Activated T-cell treated with anti-CD3 and anti-CD28 coated beads, Interleukin-2, amount 50 U/mL, for 48 hours (primary cell): ENCODE results near the gene FBXL15.

Experiments used
- DNase-seq, 2 experiments: peaks; one replicate each; pipeline ENCODE4 v3.0.0-alpha.2; 2020

Gene FBXL15

DNA sequence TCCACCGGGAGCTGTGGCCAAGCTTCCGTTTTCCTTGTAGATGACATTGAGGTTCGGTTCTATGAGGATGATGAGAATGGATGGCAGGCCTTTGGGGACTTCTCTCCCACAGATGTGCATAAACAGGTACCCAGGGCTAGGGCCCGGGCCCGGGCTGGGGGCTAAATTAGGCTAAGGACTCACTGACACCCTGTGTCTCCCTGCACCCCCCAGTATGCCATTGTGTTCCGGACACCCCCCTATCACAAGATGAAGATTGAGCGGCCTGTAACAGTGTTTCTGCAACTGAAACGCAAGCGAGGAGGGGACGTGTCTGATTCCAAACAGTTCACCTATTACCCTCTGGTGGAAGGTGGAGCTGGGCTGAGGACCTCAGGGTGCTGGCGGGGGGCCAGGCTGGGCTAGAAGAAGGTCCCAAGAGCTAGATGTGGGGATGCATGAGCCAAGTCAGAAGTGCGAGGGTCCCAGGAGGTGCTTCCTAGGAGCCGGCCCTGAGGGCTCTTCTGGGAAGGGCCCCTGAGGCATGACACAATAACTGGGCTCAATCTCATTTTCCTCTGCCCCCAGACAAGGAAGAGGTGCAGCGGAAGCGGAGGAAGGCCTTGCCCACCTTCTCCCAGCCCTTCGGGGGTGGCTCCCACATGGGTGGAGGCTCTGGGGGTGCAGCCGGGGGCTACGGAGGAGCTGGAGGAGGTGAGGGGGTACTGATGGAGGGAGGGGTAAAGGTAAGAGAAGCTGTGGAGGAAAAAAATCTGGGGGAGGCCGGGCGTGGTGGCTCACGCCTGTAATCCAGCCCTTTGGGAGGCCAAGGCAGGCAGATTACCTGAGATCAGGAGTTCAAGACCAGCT, 22.2 kb upstream of the FBXL15 start:
- no peak for DNase-seq

- peak; percentile 93 for DNase-seq
Observed at GRCh38 chr10:102399217-102400021, 21.2 kb upstream of the FBXL15 start.

DNA sequence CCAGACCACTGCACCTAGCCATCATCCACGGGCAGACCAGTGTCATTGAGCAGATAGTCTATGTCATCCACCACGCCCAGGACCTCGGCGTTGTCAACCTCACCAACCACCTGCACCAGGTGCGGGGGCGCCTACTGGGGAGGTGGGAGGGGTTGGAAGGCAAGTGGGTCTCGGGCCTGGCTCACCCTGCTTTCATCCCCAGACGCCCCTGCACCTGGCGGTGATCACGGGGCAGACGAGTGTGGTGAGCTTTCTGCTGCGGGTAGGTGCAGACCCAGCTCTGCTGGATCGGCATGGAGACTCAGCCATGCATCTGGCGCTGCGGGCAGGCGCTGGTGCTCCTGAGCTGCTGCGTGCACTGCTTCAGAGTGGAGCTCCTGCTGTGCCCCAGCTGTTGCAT, 20.6 kb upstream of the FBXL15 start:
- DNase-seq = peak in 1 of 2 experiments; percentile 20

GRCh38 chr10:102400598-102401341, 19.9 kb upstream of the FBXL15 start:
- no peak for DNase-seq

DNA sequence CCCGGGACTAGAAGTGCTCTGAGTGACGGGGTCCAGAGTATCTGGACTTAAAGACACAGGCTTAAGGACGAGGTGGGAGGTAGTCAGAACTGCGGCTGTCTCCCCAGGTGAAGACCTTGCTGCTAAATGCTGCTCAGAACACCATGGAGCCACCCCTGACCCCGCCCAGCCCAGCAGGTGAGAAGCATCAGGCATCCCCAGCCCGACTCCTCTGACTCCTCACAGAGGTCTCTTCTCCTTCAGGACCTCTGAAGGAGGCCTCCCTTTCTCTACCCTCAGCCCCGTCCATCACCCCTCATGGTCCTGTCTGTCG, 19.3 kb upstream of the FBXL15 start:
- no peak for DNase-seq

DNA sequence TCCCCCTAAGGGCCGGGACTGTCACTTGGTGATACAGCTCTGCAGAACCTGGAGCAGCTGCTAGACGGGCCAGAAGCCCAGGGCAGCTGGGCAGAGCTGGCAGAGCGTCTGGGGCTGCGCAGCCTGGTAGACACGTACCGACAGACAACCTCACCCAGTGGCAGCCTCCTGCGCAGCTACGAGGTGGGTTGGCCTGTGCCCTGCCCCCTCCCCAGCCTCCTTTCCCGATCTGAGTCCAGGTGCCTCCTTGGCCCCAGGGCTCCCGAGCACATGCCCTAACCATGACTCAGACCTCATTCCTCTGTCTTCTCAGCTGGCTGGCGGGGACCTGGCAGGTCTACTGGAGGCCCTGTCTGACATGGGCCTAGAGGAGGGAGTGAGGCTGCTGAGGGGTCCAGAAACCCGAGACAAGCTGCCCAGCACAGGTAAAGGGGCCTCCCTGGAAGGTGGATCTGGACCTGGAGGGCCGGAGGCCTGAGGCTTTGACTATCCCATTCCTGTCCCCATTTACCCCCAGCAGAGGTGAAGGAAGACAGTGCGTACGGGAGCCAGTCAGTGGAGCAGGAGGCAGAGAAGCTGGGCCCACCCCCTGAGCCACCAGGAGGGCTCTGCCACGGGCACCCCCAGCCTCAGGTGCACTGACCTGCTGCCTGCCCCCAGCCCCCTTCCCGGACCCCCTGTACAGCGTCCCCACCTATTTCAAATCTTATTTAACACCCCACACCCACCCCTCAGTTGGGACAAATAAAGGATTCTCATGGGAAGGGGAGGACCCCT, 18.7 kb upstream of the FBXL15 start:
- DNase-seq = no peak

- DNase-seq = no peak
Observed at GRCh38 chr10:102402512-102402896, 18.1 kb upstream of the FBXL15 start.

DNA sequence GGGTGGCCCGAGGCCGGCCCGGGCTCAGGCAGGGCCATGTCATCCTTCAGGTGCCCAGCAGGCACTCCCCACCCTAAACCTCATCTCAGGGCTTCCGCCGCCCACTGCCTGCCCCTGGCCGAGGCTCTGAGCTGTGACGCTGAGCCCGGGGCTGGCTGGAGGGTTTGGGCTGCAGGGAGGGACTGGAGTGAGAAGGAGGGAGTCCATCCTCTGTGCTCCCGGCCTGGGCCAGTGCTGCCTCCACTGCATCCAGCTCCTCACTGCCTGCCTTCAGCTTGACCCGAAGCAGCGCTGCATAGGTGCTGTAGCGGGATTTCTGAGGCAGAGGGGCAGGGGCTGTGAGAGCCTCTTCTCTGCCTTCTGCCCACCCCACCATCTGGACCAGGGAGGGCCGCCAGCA, 17.5 kb upstream of the FBXL15 start:
- DNase-seq = no peak

DNA sequence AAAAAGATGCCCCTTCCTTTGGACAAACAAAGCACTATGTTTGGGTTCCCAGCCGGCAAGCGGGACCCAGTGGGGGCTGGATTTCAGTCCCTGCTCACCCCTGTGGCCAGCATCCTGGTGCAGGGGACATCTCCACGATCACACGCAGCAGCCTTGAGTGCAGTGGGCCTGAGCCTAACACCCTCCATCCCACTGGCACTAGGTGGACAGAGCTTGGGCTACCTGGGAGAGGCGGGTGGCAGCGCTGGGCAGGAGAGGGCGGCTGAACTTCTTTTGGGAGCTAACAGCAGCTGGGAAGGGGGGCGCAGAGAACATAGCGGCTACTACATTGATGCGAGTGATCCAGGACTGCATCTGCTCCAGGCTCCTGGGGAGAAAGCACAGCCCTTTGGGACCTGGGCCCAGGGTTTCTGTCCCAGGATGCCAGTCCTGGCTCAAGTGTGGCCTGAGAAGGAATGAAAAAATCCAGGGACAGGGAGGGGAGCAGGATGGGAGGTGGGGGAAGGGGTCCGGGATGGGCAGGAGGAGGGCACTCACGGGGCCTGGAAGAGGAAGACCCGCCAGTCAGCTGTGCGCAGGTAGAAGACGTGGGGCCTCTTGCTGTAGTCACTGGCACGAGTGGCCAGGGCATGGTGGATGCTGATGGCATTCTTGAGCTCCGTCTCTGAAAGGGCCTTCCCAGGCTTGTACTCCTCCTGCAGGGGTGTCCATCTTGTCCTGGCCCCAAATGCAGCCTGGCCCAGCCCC, 16.1 kb upstream of the FBXL15 start:
- no peak for DNase-seq

- DNase-seq = no peak
Observed at GRCh38 chr10:102405108-102405571, 15.5 kb upstream of the FBXL15 start.

GRCh38 chr10:102405632-102406031, 15.0 kb upstream of the FBXL15 start:
- no peak for DNase-seq

GRCh38 chr10:102406815-102407214, 13.8 kb upstream of the FBXL15 start:
- DNase-seq = no peak

DNA sequence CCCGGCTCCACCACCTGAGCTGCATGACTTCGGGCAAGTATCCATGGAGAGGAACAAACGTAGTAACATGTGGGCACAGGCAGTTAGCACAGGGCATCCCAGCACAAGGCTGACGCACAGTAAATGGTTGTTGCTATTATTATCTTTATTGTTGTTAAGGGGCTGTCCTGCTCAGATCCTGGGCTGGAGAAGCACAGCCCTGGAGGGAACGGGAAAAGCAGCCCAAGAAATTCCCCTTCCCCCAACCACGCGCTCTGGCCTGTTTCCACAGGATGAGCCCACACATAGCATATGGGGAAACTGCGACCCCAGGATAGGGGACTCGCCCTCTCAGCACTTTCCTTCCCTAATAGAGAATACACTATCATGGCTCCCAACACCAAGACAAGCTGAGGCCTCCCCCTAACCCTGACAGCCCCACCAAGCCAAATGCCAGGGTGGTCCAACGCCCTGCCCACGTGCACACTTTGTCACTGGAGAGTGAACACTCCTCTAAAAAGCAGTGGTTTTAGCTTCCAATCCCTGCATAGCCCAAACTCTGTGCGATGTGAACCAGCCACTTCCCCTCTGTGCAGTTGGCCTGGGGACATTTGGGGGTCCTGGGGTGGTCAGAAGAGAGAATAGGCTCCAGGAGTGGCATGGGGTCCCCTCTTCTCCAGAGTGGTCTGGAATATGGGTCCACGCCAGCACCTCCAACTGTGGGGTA, 13.1 kb upstream of the FBXL15 start:
- DNase-seq = no peak

DNA sequence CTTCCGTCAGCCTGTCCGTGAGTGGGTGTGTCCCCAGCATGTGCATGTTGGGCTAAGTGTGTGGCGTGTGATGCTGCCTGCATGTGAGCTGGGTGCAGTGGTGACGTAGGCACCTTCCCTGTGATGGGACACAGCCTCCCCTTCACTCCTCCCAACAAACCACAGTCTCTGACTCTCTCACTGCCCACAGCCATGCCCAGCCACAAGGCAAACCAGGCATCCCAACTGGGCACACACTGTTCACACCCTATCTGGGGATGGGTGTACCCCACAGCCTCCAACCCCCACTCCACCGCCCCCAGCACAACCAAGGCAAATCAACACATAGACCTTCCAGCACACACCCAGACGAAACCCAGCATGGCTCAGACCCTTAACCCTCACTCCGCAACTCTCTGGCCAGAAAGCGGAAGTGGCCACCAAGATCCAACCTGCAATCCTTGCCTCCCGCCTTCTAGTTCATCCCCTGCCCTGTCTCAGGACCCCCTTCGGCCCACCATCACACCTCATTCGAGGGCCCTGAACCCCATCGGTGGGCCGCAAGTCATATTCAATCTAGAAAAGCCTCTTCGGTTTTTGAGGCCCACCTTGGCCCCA, 12.4 kb upstream of the FBXL15 start:
- peak in 1 of 2 experiments; percentile 50 for DNase-seq

- DNase-seq = peak; percentile 83 to 87
Observed at GRCh38 chr10:102408728-102409603, 11.7 kb upstream of the FBXL15 start.

DNA sequence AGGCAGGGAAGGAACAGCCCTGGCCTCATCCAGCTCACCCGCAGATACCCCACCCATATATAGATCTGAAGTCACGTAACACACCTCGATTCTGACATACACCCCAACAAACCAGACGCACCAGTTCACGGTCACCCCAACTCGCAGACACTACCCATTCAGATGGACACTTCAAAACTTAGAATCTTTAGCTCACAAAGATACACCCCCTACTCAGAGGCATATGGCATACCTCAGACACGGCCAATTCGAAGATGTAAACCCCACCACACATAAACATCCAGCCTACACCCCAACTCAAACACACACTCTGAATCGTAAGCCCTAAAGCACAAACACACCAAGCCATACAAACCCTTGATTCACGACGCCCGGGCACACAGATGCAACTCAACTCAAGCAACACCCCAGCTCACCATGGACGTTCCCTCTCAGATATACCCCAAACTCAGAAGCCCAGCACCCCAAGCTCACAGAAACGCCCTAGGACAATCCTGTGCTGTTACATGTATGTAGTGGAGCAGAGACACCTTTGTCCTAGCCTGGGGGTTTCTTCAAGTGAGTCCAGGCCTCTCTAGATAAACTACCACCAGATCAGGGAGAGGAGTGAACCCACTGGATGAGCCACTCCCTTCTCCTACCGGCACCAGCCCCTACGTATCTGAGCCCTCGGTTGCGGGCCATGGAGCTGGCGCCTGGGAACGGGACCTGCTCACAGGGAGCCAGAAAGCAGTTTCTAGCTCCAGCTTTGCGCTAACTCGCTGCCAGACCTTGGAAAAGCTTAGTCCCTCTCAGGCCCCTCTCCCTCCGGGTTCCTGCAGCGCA, 10.8 kb upstream of the FBXL15 start:
- peak in 1 of 2 experiments; percentile 51 for DNase-seq

- DNase-seq = peak; percentile 75 to 80
Observed at GRCh38 chr10:102410429-102411073, 10.1 kb upstream of the FBXL15 start.
